ENCODE measurements around the gene C6orf47.

Gene C6orf47

GRCh38 chr6:31669676-31670075 is 9.1 kb upstream of the C6orf47 start, which contains the start of gene LY6G5B:
Gene LY6G5B, plus strand, starts transcription at chr6:31669976. Its CDS starts 975 bp downstream, at chr6:31670951.
- no peak for TF ChIP-seq ZFX (IDR thresholded peaks at IDR 0.05)
- no peak for TF ChIP-seq CTCF (conservative IDR thresholded peaks at IDR 0.05)
- H3K27ac ChIP-seq, result no peak within 1 kb of the TSS

GRCh38 chr6:31666337-31666965 is 5.9 kb upstream of the C6orf47 start:
- TF ChIP-seq CTCF (conservative IDR thresholded peaks at IDR 0.05) (no peak), ZFX (IDR thresholded peaks at IDR 0.05) (no peak)
- peak overlapping the region; percentile 84 for H3K27ac ChIP-seq

GRCh38 chr6:31665501-31666336 is 5.1 kb upstream of the C6orf47 start, which contains the start of gene CSNK2B:
Gene CSNK2B, plus strand, starts transcription at chr6:31666080. Its CDS starts 752 bp downstream, at chr6:31666832.
- peak; percentile 57; the same call in 1 of the 2 replicates for TF ChIP-seq ZFX (IDR thresholded peaks at IDR 0.05)
- TF ChIP-seq CTCF (conservative IDR thresholded peaks at IDR 0.05), result no peak
- peak within 1 kb of the TSS; percentile 84 for H3K27ac ChIP-seq

GRCh38 chr6:31664790-31665500 is 4.4 kb upstream of the C6orf47 start, which contains the start of gene GPANK1:
Gene GPANK1, minus strand, starts transcription at chr6:31664997. Its CDS starts 519 bp downstream, at chr6:31664478.
- TF ChIP-seq ZFX (IDR thresholded peaks at IDR 0.05) (no peak), CTCF (conservative IDR thresholded peaks at IDR 0.05) (no peak)
- H3K27ac ChIP-seq, result peak within 1 kb of the TSS; percentile 84

GRCh38 chr6:31663961-31664789 is 3.6 kb upstream of the C6orf47 start:
- peak overlapping the region; percentile 84 for H3K27ac ChIP-seq
- TF ChIP-seq ZFX (IDR thresholded peaks at IDR 0.05) (no peak), CTCF (conservative IDR thresholded peaks at IDR 0.05) (no peak)

- H3K27ac ChIP-seq, result peak overlapping the region; percentile 84; the same call in 1 of the 2 replicates
- TF ChIP-seq CTCF (conservative IDR thresholded peaks at IDR 0.05) (no peak), ZFX (IDR thresholded peaks at IDR 0.05) (no peak)
These were observed 2.8 kb upstream of the C6orf47 start for GRCh38 chr6:31663126-31663960.

All from C4-2B (cell line).